H9 (cell line): ENCODE data around the gene FILIP1. TPM values are rescaled to one million over a fixed set of nuclear protein-coding genes. Genes with fewer than 3 reads are reported as not detected.

Experiments
- DNase-seq: peaks from one replicate; pipeline ENCODE4 v3.0.0-alpha.2; 2017
- H2AFZ ChIP-seq: one replicate; pipeline ENCODE4 v1.6.1; 2013; ENCODE audit warnings: mild to moderate bottlenecking, low read length, control low read depth, moderate library complexity
- H2AK5ac ChIP-seq: 2 replicates; pipeline ENCODE4 v1.6.1; 2013; ENCODE audit warnings: low read length, control low read depth, mixed read lengths; ENCODE audit not compliant: insufficient read length
- H2BK120ac ChIP-seq: one replicate; pipeline ENCODE4 v1.6.1; 2013; ENCODE audit warnings: low read depth, mild to moderate bottlenecking, low read length, control low read depth, inconsistent platforms; ENCODE audit not compliant: poor library complexity, severe bottlenecking
- H2BK12ac ChIP-seq: 2 replicates; pipeline ENCODE4 v1.6.1; 2013; ENCODE audit warnings: low read length, control low read depth, mixed read lengths, low read depth; ENCODE audit not compliant: insufficient read length
- H2BK15ac ChIP-seq: 2 replicates; pipeline ENCODE4 v1.6.1; 2013; ENCODE audit warnings: low read depth, low read length, control low read depth
- H2BK20ac ChIP-seq: one replicate; pipeline ENCODE4 v1.6.1; 2013; ENCODE audit warnings: low read depth, mild to moderate bottlenecking, low read length, control low read depth, inconsistent platforms; ENCODE audit not compliant: poor library complexity, severe bottlenecking
- H2BK5ac ChIP-seq: 2 replicates; pipeline ENCODE4 v1.6.1; 2013; ENCODE audit warnings: low read length, control low read depth, mixed read lengths; ENCODE audit not compliant: insufficient read length
- H3K14ac ChIP-seq: 2 replicates; pipeline ENCODE4 v1.6.1; 2013; ENCODE audit warnings: low read length, control low read depth; ENCODE audit not compliant: insufficient read depth
- H3K18ac ChIP-seq: 2 replicates; pipeline ENCODE4 v1.6.1; 2013; ENCODE audit warnings: low read depth, mild to moderate bottlenecking, mixed read lengths, low read length, control low read depth; ENCODE audit not compliant: insufficient read length
- H3K23ac ChIP-seq: 2 replicates; pipeline ENCODE4 v1.6.1; 2013; ENCODE audit warnings: low read length, control low read depth, mixed read lengths, low read depth; ENCODE audit not compliant: insufficient read length
- H3K23me2 ChIP-seq: 2 replicates; pipeline ENCODE4 v1.6.1; 2013; ENCODE audit warnings: low read depth, mild to moderate bottlenecking, mixed read lengths, low read length, control low read depth; ENCODE audit not compliant: insufficient read length, poor library complexity, severe bottlenecking
- H3K27ac ChIP-seq: 2 replicates; pipeline ENCODE4 v1.5.1; 2013; ENCODE audit warnings: low read length, control low read depth, mixed read lengths, low read depth; ENCODE audit not compliant: insufficient read length
- H3K27me3 ChIP-seq: 2 replicates; pipeline ENCODE4 v1.6.1; 2013; ENCODE audit warnings: low read length, control low read depth, inconsistent platforms; ENCODE audit not compliant: insufficient read depth
- H3K4ac ChIP-seq: 2 replicates; pipeline ENCODE4 v1.6.1; 2013; ENCODE audit warnings: low read depth, mild to moderate bottlenecking, control low read depth, inconsistent platforms, low read length, moderate library complexity
- H3K4me1 ChIP-seq: 2 replicates; pipeline ENCODE4 v1.6.1; 2013; ENCODE audit warnings: low read length, control low read depth, inconsistent platforms; ENCODE audit not compliant: insufficient read depth
- H3K4me2 ChIP-seq: 2 replicates; pipeline ENCODE4 v1.6.1; 2013; ENCODE audit warnings: low read length, control low read depth, mixed read lengths; ENCODE audit not compliant: insufficient read length, insufficient read depth
- H3K56ac ChIP-seq: 2 replicates; pipeline ENCODE4 v1.6.1; 2013; ENCODE audit warnings: low read depth, mild to moderate bottlenecking, mixed read lengths, low read length, control low read depth; ENCODE audit not compliant: insufficient read length
- H3K79me1 ChIP-seq: 2 replicates; pipeline ENCODE4 v1.6.1; 2013; ENCODE audit warnings: low read depth, mild to moderate bottlenecking, moderate library complexity, low read length, control low read depth, inconsistent platforms; ENCODE audit not compliant: insufficient read depth, poor library complexity, severe bottlenecking
- H3K79me2 ChIP-seq: 2 replicates; pipeline ENCODE4 v1.6.1; 2013; ENCODE audit warnings: low read length, control low read depth, inconsistent platforms; ENCODE audit not compliant: insufficient read depth
- H3K9ac ChIP-seq: 2 replicates; pipeline ENCODE4 v1.6.1; 2013; ENCODE audit warnings: low read length, control low read depth, mixed read lengths; ENCODE audit not compliant: insufficient read length; ENCODE audit errors: extremely low read depth
- H3K9me3 ChIP-seq: one replicate; pipeline ENCODE4 v1.6.1; 2013; ENCODE audit warnings: low read depth, low read length, inconsistent platforms; ENCODE audit not compliant: control insufficient read depth
- H3T11ph ChIP-seq: one replicate; pipeline ENCODE4 v1.6.1; 2013; ENCODE audit warnings: mild to moderate bottlenecking, low read length, control low read depth, inconsistent platforms
- H4K20me1 ChIP-seq: one replicate; pipeline ENCODE4 v1.6.1; 2013; ENCODE audit not compliant: control insufficient read depth, insufficient read length, insufficient read depth
- H4K5ac ChIP-seq: 2 replicates; pipeline ENCODE4 v1.6.1; 2013; ENCODE audit warnings: low read depth, mild to moderate bottlenecking, mixed read lengths, low read length, control low read depth; ENCODE audit not compliant: insufficient read length
- H4K8ac ChIP-seq: replicated peaks from 2 replicates; pipeline ENCODE4 v1.6.1; 2013; ENCODE audit warnings: low read length, control low read depth, mixed read lengths, low read depth; ENCODE audit not compliant: insufficient read length
- H4K91ac ChIP-seq: 2 replicates; pipeline ENCODE4 v1.6.1; 2013; ENCODE audit warnings: low read depth, mild to moderate bottlenecking, moderate library complexity, mixed read lengths, low read length, control low read depth; ENCODE audit not compliant: insufficient read length
- H3K27ac Mint-ChIP-seq, 3 experiments: 2 replicates in 2 of 3; 3 replicates in 1 of 3; pipeline ENCODE4 v1.8.0; 2020 to 2021; ENCODE audit warnings: mixed read lengths in 3 of 3, mild to moderate bottlenecking in 1 of 3, moderate library complexity in 1 of 3
- H3K27me3 Mint-ChIP-seq: 2 replicates; pipeline ENCODE4 v1.8.0; 2021; ENCODE audit warnings: low read depth, mild to moderate bottlenecking, moderate library complexity, mixed read lengths
- H3K36me3 Mint-ChIP-seq, 3 experiments: 2 replicates in 2 of 3; 3 replicates in 1 of 3; pipeline ENCODE4 v1.8.0; 2020 to 2021; ENCODE audit warnings: low read depth in 3 of 3, mixed read lengths in 3 of 3; ENCODE audit not compliant: insufficient read depth in 1 of 3
- H3K4me1 Mint-ChIP-seq, 2 experiments: 2 replicates each; pipeline ENCODE4 v1.8.0; 2020; ENCODE audit warnings: mixed read lengths in 2 of 2
- H3K4me3 Mint-ChIP-seq, 2 experiments: 2 replicates in 1 of 2; 3 replicates in 1 of 2; pipeline ENCODE4 v1.8.0; 2020 to 2021; ENCODE audit warnings: mild to moderate bottlenecking in 2 of 2, mixed read lengths in 2 of 2, moderate library complexity in 1 of 2
- H3K9me3 Mint-ChIP-seq, 2 experiments: 2 replicates in 1 of 2; 3 replicates in 1 of 2; pipeline ENCODE4 v1.8.0; 2020; ENCODE audit warnings: mild to moderate bottlenecking in 2 of 2, mixed read lengths in 2 of 2, moderate library complexity in 1 of 2
- CTCF ChIP-seq: fragments of 200-600 bp; sonication (generic); conservative IDR thresholded peaks from 3 replicates; pipeline ENCODE4 v1.8.0; 2021; ENCODE audit warnings: antibody characterized with exemption, mild to moderate bottlenecking
- total RNA-seq: library from RNA; stranded (reverse); gene quantifications from 2 replicates; pipeline ENCODE4 v1.2.1, GENCODE V29; 2021

The FILIP1 gene
- total RNA-seq, 1 experiment from 2014 or later = 10.5 TPM

- H3K27ac Mint-ChIP-seq = no peak overlapping the region
- H2BK20ac ChIP-seq = no peak overlapping the region
- H3K36me3 Mint-ChIP-seq = peaks cover 0 to 4% (median 0%) of the 10 kb centered on the region in 3 experiments; a peak in 1 of 7 replicates
- H3K4me3 Mint-ChIP-seq = no peak overlapping the region
- H4K20me1 ChIP-seq = no peaks in the 10 kb centered on the region
- no peak overlapping the region for H2BK12ac ChIP-seq
- H4K8ac ChIP-seq = no peak overlapping the region
- no peak overlapping the region for H3K27ac ChIP-seq
- H3K23ac ChIP-seq = no peak overlapping the region
- no peak overlapping the region for H3K9ac ChIP-seq
- no peak overlapping the region for H2BK15ac ChIP-seq
- H4K91ac ChIP-seq = no peak overlapping the region
- no peaks in the 10 kb centered on the region for H3K23me2 ChIP-seq
- no peak overlapping the region for H3K18ac ChIP-seq
- H3K27me3 Mint-ChIP-seq = no peaks in the 10 kb centered on the region
- H3K79me1 ChIP-seq = no peaks in the 10 kb centered on the region
- no peak overlapping the region for H3K4ac ChIP-seq
- no peaks in the 10 kb centered on the region for H3K79me2 ChIP-seq
- H2BK5ac ChIP-seq = no peak overlapping the region
- H2AK5ac ChIP-seq = no peak overlapping the region
- H3K9me3 ChIP-seq = no peaks in the 10 kb centered on the region
- DNase-seq = no peak
- no peak for TF ChIP-seq CTCF
- no peak overlapping the region for H3K14ac ChIP-seq
- no peak overlapping the region for H4K5ac ChIP-seq
- H2BK120ac ChIP-seq = no peak overlapping the region
- no peak overlapping the region for H3K56ac ChIP-seq
- no peak overlapping the region for H2AFZ ChIP-seq
- no peaks in the 10 kb centered on the region for H3K4me1 ChIP-seq
- H3K4me2 ChIP-seq = no peak overlapping the region
- H3K4me1 Mint-ChIP-seq = no peaks in the 10 kb centered on the region; a peak in 1 of 4 replicates
- peaks cover 4% of the 10 kb centered on the region in 2 experiments; a peak in 4 of 5 replicates for H3K9me3 Mint-ChIP-seq
- H3K27me3 ChIP-seq = no peaks in the 10 kb centered on the region
- H3T11ph ChIP-seq = no peak overlapping the region
Measured at GRCh38 chr6:75445738-75446137, 47.9 kb downstream of the FILIP1 start.
